ENCODE measurements around the gene LITAFD.
A peak's percentile ranks its signal among the peaks of the same experiment; 100 is the strongest.
"Not testable (repeated sequence)": the region's sequence is repeated elsewhere in the genome, so short reads cannot be mapped to it uniquely, and the experiment has no call there.

LITAFD gene

GRCh38 chr16:8872071-8872470 lies 10.1 kb upstream of the LITAFD start:
- no peak for DNase-seq

- no peak for DNase-seq
Measured at GRCh38 chr16:8872967-8873865, 8.9 kb upstream of the LITAFD start.

DNA sequence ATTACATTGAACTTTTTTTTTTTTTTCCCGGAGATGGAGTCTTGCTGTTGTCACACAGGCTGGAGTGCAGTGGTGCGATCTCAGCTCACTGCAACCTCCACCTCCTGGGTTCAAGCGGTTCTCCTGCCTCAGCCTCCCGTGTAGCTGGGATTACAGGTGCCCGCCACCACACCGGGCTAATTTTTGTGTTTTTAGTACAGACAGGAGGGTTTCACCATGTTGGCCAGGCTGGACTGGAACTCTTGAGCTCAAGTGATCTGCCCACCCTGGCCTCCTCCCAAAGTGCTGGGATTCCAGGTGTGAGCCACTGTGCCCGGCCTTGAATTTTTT lies 8.3 kb upstream of the LITAFD start:
- not testable (repeated sequence) for DNase-seq

- no peak for DNase-seq
Measured at GRCh38 chr16:8874388-8874787, 7.8 kb upstream of the LITAFD start.

DNA sequence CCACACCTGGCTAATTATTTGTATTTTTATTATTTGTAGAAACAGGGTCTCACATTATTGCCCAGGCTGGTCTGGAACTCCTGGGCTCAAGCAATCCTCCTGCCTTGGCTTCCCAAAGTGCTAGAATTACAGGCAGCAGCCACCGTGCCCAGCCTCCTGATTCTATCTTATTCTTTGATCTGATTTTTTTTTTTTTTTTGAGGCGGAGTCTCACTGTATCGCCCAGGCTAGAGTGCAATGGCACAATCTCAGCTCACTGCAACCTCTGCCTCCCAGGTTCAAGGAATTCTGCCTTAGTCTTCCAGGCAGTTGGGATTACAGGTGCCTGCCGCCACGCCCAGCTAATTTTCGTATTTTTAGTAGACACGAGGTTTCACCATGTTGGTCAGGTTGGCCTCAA lies 6.8 kb upstream of the LITAFD start:
- DNase-seq: not testable (repeated sequence)

DNA sequence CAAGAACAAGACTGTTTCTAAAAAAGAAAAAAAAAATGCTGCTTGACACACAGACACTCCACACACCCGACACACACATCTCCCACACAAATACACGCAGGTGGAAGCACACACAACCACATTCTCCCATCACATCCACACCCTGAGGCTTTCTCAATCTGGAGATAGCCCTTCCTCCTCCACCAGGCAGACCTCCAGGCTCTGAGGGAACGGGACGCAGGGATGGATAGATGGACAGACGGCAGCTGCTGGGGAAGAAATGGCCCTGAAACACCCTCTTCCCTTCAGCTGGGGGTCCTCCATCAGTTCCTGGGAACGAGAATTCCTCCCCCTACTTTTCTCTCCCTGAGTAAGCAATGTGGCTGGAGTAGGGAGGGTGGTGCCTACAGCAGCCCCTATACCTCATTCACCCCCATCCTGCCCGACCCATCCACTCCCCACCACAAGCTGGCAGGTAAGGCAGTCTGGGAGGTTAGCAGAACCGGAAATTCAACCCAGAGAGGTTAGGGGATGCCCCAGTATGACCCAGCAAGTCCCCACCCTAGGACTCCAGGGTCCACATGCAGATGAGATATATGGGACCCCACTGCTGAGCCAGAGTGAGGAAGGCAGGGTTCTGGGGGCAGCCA lies 4.1 kb upstream of the LITAFD start:
- no peak for DNase-seq

GRCh38 chr16:8878523-8878911 lies 3.6 kb upstream of the LITAFD start:
- DNase-seq: no peak

- no peak for DNase-seq
Measured at GRCh38 chr16:8880839-8881510, 1.2 kb upstream of the LITAFD start.

DNA sequence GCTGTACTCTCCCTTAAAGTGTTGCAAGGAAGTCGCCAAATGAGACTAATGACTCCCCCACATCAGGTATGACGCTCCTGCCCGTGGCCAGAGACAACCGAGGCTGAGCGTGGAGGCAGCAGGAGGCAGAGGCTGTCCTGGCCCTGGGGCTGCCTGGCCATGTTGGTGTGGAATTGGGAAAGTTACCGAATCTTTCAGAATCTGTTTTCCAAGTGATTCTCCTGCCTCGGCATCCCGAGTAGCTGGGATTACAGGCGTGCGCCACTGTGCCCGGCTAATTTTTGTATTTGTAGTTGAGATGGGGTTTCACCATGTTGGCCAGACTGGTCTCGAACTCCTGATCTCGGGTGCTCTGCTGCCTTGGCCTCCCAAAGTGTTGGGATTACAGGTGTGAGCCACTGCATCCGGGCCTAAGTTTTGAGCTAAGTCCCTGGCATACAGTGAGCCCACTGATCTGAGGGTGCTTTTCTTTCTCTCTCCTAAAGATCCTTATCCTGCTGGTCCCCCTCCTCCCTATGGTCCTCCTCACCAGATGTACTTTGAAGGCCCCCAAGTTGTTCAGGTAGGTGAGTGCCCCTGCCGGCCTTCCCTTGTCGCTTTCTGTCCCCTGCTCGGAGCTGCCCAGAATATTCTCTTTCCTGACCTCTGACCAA lies 700 bp downstream of the LITAFD start:
- no peak for DNase-seq

- DNase-seq: no peak
Measured at GRCh38 chr16:8885674-8886592, 3.8 kb downstream of the LITAFD start.

- DNase-seq: no peak
Measured at GRCh38 chr16:8886593-8887430, 4.7 kb downstream of the LITAFD start.

DNA sequence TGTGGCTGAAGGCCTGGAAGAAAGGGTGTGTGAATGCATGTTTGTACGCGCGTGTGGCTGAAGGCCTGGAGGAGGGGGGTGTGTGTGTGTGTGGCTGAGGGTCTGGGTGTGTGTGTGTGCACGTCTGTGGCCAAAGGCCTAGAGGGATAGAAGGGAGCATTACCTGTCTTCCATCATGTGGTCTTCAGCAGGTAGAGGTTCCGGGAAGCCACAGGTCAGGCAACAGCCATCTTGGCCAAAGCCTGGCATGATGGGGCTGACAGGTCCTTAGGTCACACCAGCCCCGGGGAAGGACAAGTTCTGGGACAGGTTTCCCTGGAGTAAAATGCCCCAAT lies 5.2 kb downstream of the LITAFD start:
- DNase-seq: no peak

GRCh38 chr16:8887952-8888560 lies 5.9 kb downstream of the LITAFD start:
- peak in 51 of 58 donors; percentile 13 to 96 (median 56) for DNase-seq

DNA sequence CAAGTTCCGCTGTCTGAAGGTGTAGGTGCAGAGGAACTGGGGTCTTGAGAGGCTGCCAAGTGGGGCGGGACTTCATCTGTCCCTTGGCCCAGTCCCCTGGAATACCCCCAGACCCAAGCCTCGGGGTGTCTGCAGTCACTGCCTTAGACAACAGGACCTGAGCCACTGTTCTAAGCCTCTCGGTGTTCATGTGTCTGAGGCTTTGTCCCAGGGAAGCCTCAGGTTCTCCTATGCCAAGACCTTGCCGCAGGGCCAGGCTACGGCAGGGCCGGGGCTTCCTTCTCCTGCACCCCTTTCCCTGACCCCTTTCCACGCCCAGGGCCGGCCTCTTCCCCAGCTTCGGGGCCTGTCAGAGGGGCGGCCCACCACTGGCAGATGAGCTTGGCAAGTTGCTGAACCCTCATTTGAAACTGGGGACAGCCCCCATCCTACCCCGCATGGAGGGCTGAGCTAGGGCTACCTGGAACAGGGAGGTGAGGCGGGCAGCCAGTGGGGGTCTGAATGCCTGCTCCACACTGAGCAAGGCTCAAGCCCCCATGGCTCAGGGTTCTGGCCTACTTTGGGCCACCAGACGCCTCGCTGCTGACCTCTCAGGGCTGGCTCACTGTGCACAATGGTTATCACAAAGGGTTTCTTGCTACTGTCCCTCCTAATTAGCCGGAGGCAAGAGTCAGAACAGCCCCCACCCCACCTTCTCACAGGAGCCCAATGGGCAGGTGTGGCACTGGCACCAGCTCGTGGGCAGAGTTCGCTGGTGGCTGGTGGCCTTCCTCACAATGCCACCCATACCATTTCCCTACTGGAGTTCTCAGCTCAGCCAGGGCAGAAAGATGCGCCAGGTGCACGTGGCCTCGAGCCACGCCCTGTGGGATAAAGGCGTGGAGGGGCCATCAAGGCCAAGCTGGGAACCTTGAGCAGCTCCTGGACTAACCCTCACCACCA lies 7.1 kb downstream of the LITAFD start:
- no peak for DNase-seq

- DNase-seq: no peak
Measured at GRCh38 chr16:8889893-8890548, 7.9 kb downstream of the LITAFD start.

DNA sequence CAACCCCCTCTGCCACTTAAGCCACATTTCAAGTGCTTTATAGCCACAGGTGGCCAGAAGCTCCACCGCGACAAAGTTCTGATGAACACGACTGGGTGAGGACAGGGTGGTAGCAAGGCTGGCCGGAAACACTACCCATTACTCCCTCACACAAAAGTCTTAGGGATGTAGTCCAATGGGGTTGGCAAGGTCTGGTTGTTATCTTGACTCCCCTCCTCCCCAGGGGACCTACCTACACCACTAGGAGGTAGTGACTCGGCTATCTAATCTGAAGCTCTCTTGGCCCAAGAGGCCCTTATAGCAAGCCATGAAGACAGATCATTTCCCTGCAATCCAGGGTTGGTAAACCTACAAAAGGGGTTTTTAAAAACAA lies 8.4 kb downstream of the LITAFD start:
- no peak for DNase-seq

GRCh38 chr16:8892101-8892575 lies 10.0 kb downstream of the LITAFD start:
- DNase-seq: no peak

DNA sequence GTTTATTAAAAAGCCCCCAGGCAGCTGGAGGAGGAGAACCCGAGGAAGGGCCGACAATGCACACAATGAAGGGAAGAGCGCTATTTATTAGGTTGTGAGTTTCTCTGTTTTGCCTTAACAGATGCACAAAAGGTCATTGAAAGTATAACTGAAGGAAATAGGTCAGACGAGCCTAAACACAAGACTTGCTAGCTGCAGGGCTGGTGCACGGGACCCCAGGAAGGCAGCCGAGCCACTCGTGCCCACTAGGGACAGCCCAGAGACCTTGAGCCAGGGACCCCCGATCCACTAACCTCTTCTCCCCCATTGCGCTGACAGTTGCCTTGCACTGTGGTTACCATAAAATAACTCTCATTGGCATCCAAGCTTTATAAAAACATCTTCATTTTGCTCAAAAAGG lies 11.3 kb downstream of the LITAFD start:
- DNase-seq: no peak

Data from anterior cingulate cortex (tissue), 58 donors.